Measurements from ENCODE around the gene NME3. TPM values are rescaled to one million over a fixed set of nuclear protein-coding genes. Genes with fewer than 3 reads are reported as not detected.
A peak's percentile ranks its signal among the peaks of the same experiment; 100 is the strongest.

The NME3 gene
- total RNA-seq, 2 experiments from 2014 or later: 39.4 to 44.1 TPM

- Mint-ChIP-seq H3K9me3 (no peaks in the 10 kb centered on the region), H3K4me1 (ENCODE audit: low read depth) (peaks cover 3% of the 10 kb centered on the region), H3K27ac (peak overlapping the region; percentile 80), H3K36me3 (ENCODE audit: low read depth) (peaks cover 15% of the 10 kb centered on the region), H3K4me3 (peak overlapping the region; percentile 93), H3K27me3 (ENCODE audit: low read depth) (no peaks in the 10 kb centered on the region)
- DNase-seq: no peak
- intact Hi-C loops (cut with micrococcal nuclease): loop anchor here (5.0 kb wide), 2 partner anchors 173 to 347 kb away; partner anchors contain the start of genes MSRB1 and UQCC4
- CTCF ChIA-PET: no interaction called here
Measured at GRCh38 chr16:1769402-1770300, 1.7 kb downstream of the NME3 start.

- Mint-ChIP-seq H3K36me3 (ENCODE audit: low read depth) (peaks cover 15% of the 10 kb centered on the region), H3K27ac (no peak overlapping the region), H3K9me3 (no peaks in the 10 kb centered on the region), H3K4me1 (ENCODE audit: low read depth) (peaks cover 1% of the 10 kb centered on the region), H3K27me3 (ENCODE audit: low read depth) (no peaks in the 10 kb centered on the region), H3K4me3 (no peak overlapping the region)
- CTCF ChIA-PET: no interaction called here
- intact Hi-C loops (cut with micrococcal nuclease): no loop called here
- no peak for DNase-seq
Measured at GRCh38 chr16:1768767-1769401, 2.5 kb downstream of the NME3 start.

DNA sequence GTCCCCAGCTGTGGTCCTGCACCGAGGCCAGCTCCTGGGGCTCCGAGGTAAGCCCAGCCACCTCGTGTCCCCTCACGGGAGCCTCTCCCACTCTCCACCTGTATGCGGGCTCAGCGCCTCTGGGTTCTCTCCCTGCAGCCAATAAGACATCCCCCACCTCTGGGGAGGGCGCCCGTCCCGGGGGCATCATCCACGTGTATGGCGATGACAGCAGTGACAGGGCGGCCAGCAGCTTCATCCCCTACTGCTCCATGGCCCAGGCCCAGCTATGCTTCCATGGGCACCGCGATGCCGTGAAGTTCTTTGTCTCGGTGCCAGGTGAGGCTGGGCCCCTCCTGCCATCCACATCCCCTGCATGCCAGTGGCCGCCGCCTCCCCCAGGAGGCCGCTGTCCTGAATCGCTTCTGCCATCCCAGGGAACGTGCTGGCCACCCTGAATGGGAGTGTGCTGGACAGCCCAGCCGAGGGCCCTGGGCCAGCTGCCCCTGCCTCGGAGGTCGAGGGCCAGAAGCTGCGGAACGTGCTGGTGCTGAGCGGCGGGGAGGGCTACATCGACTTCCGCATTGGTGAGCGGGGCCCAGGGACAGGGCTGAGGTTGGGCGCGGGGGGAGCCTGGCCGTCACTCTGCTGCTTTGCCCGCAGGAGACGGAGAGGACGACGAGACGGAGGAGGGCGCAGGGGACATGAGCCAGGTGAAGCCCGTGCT, 3.1 kb downstream of the NME3 start:
- H3K4me1 Mint-ChIP-seq (ENCODE audit: low read depth): no peaks in the 10 kb centered on the region
- peaks cover 15% of the 10 kb centered on the region for H3K36me3 Mint-ChIP-seq (ENCODE audit: low read depth)
- no peaks in the 10 kb centered on the region for H3K9me3 Mint-ChIP-seq
- no peak overlapping the region for H3K4me3 Mint-ChIP-seq
- intact Hi-C loops (cut with micrococcal nuclease): no loop called here
- H3K27ac Mint-ChIP-seq: peak overlapping the region; percentile 13
- no peak for DNase-seq
- H3K27me3 Mint-ChIP-seq (ENCODE audit: low read depth): no peaks in the 10 kb centered on the region
- CTCF ChIA-PET: no interaction called here

DNA sequence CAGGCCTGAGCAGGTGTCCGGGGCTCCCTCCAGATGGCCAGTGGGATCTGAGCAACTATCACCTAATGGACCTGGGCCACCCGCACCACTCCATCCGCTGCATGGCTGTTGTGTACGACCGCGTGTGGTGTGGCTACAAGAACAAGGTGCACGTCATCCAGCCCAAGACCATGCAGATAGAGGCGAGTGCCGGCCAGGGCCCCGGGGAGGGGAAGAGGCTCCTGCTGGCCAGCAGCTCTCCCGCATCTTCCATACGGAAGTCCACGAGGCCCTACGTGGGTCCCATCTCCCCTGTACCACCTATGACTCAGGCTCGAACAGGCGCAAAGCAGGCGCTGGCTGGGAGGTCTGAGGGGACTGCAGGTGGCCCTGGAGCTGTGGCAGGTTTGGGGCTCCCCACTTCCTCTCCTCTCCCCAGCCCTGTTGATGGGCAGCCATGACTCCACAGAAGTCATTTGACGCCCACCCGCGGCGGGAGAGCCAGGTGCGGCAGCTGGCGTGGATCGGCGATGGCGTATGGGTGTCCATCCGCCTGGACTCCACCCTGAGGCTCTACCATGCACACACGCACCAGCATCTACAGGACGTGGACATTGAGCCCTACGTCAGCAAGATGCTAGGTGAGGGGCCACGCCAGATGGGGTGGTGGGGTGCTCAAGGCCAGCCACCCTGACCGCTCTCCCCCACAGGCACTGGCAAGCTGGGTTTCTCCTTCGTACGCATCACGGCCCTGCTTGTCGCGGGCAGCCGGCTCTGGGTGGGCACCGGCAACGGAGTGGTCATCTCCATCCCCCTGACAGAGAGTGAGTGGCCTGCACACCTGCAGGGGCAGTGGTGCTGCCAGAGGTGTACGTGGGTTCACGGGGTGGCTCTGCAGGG, 4.0 kb downstream of the NME3 start:
- intact Hi-C loops (cut with micrococcal nuclease): no loop called here
- Mint-ChIP-seq H3K4me1 (ENCODE audit: low read depth) (no peaks in the 10 kb centered on the region), H3K4me3 (no peak overlapping the region), H3K27me3 (ENCODE audit: low read depth) (no peaks in the 10 kb centered on the region), H3K27ac (no peak overlapping the region), H3K36me3 (ENCODE audit: low read depth) (peaks cover 12% of the 10 kb centered on the region), H3K9me3 (no peaks in the 10 kb centered on the region)
- DNase-seq: no peak
- CTCF ChIA-PET: no interaction called here

- no peak overlapping the region for H3K4me3 Mint-ChIP-seq
- peaks cover 5% of the 10 kb centered on the region for H3K36me3 Mint-ChIP-seq (ENCODE audit: low read depth)
- no peak for DNase-seq
- H3K27me3 Mint-ChIP-seq (ENCODE audit: low read depth): no peaks in the 10 kb centered on the region
- H3K4me1 Mint-ChIP-seq (ENCODE audit: low read depth): no peaks in the 10 kb centered on the region
- H3K9me3 Mint-ChIP-seq: no peaks in the 10 kb centered on the region
- CTCF ChIA-PET: no interaction called here
- no peak overlapping the region for H3K27ac Mint-ChIP-seq
- intact Hi-C loops (cut with micrococcal nuclease): no loop called here
Measured at GRCh38 chr16:1766701-1767100, 4.6 kb downstream of the NME3 start.

DNA sequence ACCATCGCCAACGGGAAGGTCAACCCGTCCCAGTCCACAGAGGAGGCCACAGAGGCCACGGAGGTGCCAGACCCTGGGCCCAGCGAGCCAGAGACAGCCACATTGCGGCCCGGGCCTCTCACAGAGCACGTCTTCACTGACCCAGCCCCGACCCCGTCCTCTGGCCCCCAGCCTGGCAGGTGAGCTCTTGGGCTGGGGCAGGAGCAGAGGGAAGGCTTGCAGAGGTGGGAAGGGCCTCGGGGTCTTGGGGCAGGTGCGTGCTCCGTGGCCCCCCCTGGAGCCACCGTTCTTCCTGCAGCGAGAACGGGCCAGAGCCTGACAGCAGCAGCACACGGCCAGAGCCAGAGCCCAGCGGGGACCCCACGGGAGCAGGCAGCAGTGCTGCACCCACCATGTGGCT, 5.1 kb downstream of the NME3 start:
- peaks cover 6% of the 10 kb centered on the region for H3K36me3 Mint-ChIP-seq (ENCODE audit: low read depth)
- CTCF ChIA-PET: no interaction called here

GRCh38 chr16:1765826-1766225, 5.5 kb downstream of the NME3 start:
- intact Hi-C loops (cut with micrococcal nuclease): no loop called here
- CTCF ChIA-PET: no interaction called here
- peaks cover 7% of the 10 kb centered on the region for H3K36me3 Mint-ChIP-seq (ENCODE audit: low read depth)

More for the DNA sequence above, 5.1 kb downstream of the NME3 start:
- no peak overlapping the region for H3K27ac Mint-ChIP-seq
- DNase-seq: no peak
- intact Hi-C loops (cut with micrococcal nuclease): no loop called here
- no peaks in the 10 kb centered on the region for H3K4me1 Mint-ChIP-seq (ENCODE audit: low read depth)
- H3K4me3 Mint-ChIP-seq: no peak overlapping the region
- H3K27me3 Mint-ChIP-seq (ENCODE audit: low read depth): no peaks in the 10 kb centered on the region
- no peaks in the 10 kb centered on the region for H3K9me3 Mint-ChIP-seq

GRCh38 chr16:1764971-1765370, 6.4 kb downstream of the NME3 start:
- Mint-ChIP-seq H3K4me3 (no peak overlapping the region), H3K27me3 (ENCODE audit: low read depth) (no peaks in the 10 kb centered on the region), H3K4me1 (ENCODE audit: low read depth) (no peaks in the 10 kb centered on the region), H3K9me3 (no peaks in the 10 kb centered on the region), H3K36me3 (ENCODE audit: low read depth) (peaks cover 7% of the 10 kb centered on the region), H3K27ac (no peak overlapping the region)
- intact Hi-C loops (cut with micrococcal nuclease): no loop called here
- CTCF ChIA-PET: no interaction called here
- no peak for DNase-seq

More at GRCh38 chr16:1765826-1766225, 5.5 kb downstream of the NME3 start:
- no peak for DNase-seq
- Mint-ChIP-seq H3K4me1 (ENCODE audit: low read depth) (no peaks in the 10 kb centered on the region), H3K27me3 (ENCODE audit: low read depth) (no peaks in the 10 kb centered on the region), H3K27ac (no peak overlapping the region), H3K9me3 (no peaks in the 10 kb centered on the region), H3K4me3 (no peak overlapping the region)

DNA sequence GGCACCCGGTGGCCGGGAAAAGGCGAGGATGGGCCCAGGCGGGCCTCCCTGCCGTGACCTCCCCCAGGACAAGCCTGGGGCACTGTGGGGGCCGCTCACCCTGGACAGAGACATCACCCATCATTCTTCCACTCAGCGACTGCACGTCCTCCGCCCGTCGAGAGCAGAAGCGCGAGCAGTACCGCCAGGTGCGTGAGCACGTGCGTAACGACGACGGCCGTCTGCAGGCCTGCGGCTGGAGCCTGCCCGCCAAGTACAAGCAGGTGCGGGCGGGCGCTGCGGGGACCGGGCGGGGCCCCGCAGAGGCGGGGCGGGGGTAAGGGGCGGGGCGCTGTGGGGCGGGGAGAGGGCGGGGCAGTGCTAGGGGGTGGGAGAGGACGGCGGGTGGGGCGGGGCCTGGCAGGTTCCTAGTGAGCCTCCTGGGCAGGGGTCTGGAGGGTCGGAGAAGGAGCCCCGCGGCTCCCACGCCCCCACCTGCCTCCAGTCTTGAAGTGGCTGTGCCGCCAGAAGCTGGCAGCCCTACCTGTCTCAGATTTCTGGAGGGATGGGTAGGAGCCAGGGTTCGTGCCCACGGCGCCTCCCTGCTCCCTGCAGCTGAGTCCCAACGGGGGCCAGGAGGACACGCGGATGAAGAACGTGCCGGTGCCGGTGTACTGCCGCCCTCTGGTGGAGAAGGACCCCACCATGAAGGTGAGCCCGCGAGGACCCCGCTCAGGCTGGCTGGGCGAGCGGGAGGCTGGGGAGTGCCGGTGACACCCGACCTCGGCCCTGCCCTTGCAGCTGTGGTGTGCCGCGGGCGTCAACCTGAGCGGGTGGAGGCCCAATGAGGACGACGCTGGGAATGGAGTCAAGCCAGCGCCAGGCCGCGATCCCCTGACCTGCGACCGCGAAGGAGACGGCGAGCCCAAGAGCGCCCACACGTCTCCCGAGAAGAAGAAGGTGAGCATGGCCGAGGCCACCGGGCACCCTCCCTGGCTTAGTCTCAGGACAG, 7.5 kb downstream of the NME3 start:
- CTCF ChIA-PET: no interaction called here
- Mint-ChIP-seq H3K4me3 (no peak overlapping the region), H3K9me3 (no peaks in the 10 kb centered on the region), H3K27me3 (ENCODE audit: low read depth) (no peaks in the 10 kb centered on the region), H3K27ac (no peak overlapping the region), H3K4me1 (ENCODE audit: low read depth) (no peaks in the 10 kb centered on the region), H3K36me3 (ENCODE audit: low read depth) (peaks cover 7% of the 10 kb centered on the region)
- intact Hi-C loops (cut with micrococcal nuclease): no loop called here
- no peak for DNase-seq

DNA sequence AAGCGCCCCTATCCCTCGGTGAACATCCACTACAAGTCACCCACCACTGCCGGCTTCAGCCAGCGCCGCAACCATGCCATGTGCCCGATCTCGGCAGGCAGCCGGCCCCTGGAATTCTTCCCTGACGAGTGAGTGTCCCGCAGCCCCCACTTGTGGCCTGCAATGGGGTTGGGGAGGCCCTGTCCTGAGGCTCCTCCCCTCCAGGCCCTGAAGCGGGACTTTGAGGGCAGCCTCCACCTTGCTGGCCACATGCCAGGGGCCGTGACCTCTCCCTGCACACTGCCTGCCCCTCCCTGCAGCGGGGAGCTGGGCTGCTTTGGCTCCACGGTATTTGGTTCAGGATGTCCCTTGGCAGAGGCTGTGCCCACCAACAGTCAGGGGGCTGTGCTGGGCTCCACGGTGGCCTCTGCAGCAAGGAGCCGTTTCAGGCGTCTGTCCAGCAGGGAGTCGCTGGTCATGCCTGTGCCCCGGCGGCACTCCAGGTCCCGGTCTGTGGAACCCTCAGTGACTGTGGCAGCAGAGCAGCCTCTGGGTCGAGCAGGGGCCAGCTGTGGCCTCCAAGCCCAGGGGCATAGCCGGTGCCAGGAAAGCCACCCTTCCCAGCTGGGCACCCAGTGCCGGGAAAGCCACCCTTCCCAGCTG, 8.3 kb downstream of the NME3 start:
- CTCF ChIA-PET: no interaction called here
- intact Hi-C loops (cut with micrococcal nuclease): no loop called here
- H3K36me3 Mint-ChIP-seq (ENCODE audit: low read depth): peaks cover 4% of the 10 kb centered on the region

More for the DNA sequence above, 8.3 kb downstream of the NME3 start:
- Mint-ChIP-seq H3K4me3 (no peak overlapping the region), H3K4me1 (ENCODE audit: low read depth) (no peaks in the 10 kb centered on the region), H3K9me3 (no peaks in the 10 kb centered on the region), H3K27ac (no peak overlapping the region), H3K27me3 (ENCODE audit: low read depth) (no peaks in the 10 kb centered on the region)
- no peak for DNase-seq

All from activated naive CD4-positive, alpha-beta T cell treated with anti-CD3 and anti-CD28 coated beads for 36 hours (primary cell).